NCI-H1694 (cell line): ENCODE data around the gene ESYT1.
"Not testable (repeated sequence)": the region's sequence is repeated elsewhere in the genome, so short reads cannot be mapped to it uniquely, and the experiment has no call there.

Experiments used
- DNase-seq: peaks from one replicate; lab custom pipeline; 2025; lab: John Stamatoyannopoulos, UW

The ESYT1 gene

DNA sequence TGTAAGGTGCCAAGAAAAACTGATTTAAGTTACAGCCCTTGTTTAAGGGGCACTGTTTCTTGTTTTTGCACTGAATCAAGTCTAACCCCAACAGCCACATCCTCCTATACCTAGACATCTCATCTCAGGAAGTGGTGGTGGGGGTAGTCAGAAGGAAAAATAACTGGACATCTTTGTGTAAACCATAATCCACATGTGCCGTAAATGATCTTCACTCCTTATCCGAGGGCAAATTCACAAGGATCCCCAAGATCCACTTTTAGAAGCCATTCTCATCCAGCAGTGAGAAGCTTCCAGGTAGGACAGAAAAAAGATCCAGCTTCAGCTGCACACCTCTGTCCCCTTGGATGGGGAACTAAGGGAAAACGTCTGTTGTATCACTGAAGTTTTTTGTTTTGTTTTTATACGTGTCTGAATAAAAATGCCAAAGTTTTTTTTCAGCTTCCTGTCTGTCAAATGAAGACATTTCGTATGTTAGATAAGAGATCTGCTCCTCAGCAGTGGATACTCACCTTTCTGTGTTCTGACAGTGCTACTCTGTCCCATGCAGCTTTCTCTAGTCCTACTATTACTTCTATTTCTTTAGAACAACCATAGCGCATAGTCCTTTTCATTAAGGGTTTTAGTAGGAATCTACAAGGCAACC is 24.9 kb upstream of the ESYT1 start:
- DNase-seq: no peak

DNA sequence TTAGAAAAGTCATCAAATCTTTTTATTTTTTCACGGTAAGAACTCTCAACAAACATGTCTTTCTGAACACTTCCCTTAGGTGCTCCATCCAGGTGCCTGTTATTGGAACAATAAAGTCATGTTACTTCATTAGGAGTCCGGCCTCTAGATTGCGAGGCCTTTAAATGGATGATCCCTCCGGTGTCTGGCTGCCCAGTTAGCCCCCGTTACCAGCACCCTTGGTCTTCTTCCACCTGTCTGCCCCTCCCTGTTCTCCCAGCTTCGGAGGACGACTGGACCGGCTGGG is 24.3 kb upstream of the ESYT1 start:
- DNase-seq: no peak

DNA sequence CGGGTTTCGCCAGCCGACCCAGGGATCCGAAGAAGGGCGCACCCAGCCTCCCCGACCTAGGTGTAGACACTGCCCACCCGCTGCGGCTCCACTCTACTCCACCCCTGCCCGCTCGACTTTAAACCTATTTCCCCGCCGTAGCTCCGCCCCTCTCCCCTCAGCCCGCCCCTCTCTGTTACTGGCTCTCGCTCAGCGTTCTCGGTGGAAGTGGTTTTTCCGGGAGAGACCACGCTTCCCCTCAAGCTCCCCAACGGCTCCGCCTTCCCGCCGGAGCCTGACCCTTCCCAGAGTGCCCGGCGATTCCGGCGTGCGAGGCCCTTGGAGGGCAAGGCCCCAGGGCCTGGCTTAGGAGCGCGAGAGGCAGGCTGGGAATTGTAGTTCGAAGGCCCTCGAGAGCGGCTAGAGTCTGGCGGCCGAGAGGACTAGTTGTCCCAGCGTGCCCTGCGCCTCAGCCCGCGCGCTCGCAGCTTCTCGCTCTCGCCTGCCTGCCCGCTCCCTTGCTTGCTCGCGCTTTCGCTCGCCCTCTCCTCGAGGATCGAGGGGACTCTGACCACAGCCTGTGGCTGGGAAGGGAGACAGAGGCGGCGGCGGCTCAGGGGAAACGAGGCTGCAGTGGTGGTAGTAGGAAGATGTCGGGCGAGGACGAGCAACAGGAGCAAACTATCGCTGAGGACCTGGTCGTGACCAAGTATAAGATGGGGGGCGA is 23.8 kb upstream of the ESYT1 start, which contains the start of gene PA2G4:
Gene PA2G4 (plus strand): TSS at position 451 of the 706 bp plus-strand sequence. CDS start 179 bp downstream, at position 630.
- DNase-seq: peak; percentile 96

DNA sequence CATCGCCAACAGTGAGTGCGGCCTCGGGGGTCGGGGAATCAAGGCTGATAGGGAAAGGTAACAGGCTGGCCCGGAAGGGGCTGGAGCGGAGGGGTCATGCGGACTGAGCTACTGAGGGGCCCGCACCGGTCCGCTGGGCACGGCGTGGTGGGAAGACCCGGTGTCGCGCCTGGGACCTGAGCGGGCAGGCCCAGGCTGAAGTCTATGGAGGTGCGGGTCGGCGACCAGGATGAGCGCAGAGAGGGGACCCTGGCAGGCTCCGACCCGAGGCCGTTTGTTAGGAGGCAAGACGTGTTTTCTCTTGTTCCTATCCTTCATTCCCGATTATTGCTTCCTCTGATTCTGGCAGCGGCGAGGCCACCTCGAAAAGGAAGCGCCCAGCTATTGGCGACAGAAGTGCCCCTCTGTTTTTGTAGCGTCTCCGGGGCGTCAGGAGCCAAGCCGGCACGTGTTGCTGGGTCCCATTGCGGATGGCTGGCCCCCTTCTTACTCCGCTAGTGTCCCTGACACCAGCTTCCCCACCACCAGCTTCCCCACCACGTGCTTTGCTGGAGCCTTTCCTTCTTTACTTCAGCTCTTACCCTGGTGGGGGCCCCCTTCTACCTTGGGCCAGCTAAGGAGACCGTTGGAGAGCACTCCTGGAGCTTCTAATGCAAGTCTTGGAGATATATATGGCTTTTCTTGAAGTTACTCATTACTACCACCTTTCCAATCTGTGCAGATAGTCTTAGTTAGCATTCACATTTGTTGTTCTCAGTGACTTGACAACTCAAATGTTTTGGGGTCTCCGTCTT is 23.1 kb upstream of the ESYT1 start:
- DNase-seq: no peak

DNA sequence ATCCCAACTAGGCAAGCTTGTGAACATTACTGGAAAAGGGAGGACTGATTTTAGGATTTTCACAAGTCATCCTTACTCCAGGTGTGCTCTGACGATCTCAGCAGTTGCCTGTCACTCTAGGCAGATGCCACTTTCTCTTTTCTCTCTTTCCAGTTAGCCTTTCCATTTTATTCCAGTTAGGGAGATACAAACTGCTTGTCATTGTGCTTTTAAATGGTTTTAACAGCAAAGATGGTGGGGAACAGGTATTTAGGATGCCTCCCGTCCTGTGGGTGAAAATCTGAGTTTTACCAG is 22.5 kb upstream of the ESYT1 start:
- DNase-seq: no peak

DNA sequence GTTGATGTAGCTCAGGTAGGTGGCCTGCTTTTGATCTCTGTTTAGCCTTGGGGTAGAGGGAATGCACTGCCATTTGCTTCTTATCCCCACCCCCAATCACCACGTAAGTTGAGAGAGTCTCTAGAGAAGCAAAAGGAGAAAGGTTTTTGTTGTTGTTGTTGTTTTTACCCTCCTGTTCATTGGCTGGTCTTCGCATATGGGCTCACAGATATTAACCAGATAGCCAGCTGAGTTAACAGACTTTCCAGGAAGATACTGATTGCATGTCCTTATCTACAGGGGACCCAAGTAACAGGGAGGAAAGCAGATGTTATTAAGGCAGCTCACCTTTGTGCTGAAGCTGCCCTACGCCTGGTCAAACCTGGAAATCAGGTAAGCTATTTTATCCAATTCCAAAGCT is 20.8 kb upstream of the ESYT1 start:
- DNase-seq: no peak

DNA sequence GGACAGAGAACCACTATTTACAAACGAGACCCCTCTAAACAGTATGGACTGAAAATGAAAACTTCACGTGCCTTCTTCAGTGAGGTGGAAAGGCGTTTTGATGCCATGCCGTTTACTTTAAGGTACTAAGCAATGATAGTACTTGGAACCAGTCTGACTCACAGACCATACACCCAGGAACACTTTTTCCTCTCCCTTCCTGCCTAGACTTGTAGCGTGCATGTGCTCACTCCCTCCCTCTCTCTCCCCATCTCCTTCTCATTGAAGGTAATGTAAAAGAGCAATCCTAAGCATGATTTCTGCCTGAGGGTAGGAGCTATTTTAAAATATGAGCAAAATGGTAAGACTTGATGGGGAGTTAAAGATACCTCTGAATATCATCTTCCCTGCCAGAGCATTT is 17.5 kb upstream of the ESYT1 start:
- DNase-seq: no peak

DNA sequence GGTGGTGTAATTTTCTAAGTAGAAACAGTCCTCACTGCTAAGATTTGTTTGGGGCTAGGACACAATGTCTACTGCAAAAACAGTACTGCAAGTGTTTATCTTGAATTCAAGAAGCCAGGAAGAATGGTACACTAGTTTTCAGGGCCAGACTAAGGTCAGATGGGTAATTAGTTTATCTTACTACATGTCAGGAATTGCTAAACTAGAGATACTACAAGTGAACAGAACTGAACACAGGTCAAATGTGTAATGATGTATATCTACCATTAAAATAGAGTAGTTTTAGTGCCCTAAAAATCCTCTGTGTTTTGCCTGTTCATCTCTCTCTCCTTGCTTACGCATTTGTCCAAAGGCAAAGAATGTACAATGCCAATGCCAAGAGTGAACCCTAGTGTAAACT is 14.0 kb upstream of the ESYT1 start:
- DNase-seq: no peak

DNA sequence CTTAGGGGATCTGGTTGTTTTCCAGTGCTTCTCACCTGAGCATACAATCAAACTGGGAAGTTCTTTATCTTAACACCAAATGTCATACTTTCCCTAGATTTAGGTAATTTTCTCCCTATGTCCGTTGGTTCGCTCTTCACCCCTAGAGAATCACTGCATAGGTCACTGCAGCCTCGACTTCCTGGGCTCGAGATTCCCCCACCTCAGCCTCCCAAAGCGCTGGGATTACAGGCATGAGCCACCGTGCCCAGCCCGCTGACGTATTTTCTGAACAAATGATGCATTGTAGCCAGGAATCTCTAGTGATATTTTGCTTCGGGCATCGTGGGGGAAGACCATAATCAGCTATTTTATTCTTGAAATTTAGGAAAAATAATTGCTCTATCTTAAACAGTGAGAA is 12.7 kb upstream of the ESYT1 start:
- DNase-seq: no peak

DNA sequence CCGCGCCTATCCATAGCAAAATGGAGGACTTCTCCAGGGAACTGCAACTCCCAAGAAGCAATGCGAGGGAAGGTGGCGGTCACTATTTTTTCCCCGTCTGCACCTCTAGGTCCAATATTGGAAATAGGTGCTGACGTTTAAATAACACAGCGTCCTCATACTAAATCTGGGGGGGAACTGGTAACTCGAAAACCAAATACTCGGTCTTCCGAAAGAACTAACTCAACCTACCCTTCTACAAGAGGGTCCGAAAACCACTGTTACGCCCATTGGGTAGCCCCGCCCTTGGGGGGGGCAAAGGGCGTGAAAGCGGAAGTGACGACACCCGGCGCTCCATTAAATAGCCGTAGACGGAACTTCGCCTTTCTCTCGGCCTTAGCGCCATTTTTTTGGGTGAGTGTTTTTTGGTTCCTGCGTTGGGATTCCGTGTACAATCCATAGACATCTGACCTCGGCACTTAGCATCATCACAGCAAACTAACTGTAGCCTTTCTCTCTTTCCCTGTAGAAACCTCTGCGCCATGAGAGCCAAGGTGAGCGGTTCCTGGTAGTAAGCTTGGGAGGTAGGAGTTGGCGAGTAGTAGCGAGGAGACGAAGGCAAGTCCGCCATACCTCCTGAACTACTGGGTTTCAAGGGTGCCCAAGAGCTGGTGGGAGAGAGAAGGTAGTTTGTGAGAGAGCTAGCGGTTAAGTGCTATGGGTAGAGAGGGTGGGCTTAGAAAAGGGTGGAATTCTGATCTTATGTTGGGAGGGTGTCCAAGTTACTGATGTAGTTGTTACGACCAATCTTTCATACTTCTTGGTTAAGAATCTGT is 11.6 kb upstream of the ESYT1 start, which contains the start of gene RPL41:
Gene RPL41 (plus strand): TSS at position 367 of the 815 bp plus-strand sequence.
- peak; percentile 94 for DNase-seq

DNA sequence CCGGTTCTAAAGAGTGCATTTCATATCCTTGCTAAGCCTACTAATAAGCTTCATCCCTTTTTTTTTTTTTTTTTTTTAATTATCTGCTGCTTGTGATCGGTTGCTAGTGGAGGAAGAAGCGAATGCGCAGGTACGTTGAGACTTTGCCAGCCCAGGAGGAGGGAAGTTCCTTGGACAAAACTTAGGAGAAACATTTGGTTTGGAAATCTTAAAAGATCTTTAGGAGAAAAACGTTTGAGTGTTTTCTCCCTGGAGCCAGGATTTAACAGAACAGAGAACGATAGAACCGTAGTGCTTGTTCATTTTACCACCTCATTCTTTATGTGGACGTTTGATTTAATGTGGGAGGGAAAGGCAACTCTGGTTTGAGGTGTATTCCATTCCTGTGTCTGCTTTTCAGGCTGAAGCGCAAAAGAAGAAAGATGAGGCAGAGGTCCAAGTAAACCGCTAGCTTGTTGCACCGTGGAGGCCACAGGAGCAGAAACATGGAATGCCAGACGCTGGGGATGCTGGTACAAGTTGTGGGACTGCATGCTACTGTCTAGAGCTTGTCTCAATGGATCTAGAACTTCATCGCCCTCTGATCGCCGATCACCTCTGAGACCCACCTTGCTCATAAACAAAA is 10.9 kb upstream of the ESYT1 start:
- DNase-seq: not testable (repeated sequence)

DNA sequence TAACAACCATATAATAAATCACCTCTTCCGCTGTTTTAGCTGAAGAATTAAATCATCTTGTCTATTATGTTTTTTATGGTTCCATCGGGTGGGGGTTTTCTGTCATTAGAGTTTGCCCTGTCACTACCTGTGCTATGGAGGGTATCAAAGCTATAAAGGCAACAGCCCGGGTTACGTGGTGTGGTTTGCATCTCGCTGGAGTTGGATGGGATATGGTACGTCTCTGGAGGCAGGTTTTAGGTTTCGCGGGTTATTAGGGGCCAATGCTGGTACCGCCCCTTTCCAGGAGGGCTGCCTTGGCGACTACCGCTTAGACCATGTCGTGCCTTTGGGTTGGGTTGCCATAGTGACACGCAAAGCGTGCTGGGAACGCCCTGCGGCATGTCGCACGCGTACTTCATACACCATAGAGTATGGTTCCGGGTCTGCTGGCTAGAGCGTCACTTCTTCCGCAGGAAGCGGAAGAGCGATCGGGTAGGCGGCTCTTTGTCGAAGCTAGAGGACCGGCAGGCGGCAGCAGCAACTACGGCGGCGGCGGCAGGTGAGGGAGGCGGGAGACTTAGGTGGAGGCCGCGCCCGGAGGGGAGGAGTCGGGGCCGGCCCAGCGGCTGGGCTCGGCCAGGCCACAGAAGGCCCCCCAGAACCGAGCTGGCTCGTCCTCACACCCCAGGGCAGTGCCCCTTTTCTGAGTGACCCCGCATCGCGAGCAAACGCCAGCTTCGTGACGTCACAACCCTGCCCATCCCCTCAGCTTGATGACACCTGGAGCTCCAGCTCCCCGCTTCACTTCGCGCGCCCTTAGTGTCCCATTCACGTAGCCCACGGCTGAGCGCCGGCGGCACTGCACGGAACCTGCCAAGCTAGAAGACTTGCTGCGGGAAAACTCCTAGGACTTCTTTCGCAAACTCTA is 10.0 kb upstream of the ESYT1 start, which contains the start of gene ZC3H10:
Gene ZC3H10 (plus strand): TSS at position 489 of the 910 bp plus-strand sequence. CDS start 2,297 bp downstream, outside the sequence.
- peak; percentile 96 for DNase-seq

DNA sequence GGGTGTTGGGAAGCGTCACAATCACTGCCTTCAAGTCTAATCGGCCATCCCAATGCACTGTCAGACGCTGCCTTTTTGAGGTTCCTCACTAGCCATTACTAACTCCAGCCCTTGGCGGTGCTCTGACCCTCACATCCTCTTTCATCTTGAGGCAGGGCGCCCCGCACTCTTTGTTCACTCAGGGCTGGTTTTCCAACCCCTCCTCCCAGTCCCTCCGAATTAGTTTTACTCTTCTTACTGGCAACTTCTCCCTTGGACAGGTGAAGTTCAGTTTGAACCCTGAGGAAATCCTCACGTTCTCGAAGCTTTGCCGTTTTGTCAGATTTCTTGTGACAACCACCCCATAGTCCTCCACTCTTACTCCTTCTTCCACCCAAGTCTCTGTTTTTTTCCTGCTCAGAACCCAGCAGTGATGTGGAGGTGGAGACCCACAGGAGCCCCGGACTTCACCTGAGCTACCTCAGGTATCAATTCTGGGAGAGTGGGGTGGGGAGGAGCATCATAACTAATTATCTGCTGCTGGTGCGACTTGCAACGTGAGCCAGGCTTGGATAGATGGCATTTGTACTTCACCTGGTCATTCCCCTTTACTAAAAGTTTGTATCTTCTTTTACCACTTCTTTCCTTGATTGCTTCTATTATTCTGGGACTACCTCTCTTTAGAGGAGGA is 9.2 kb upstream of the ESYT1 start:
- no peak for DNase-seq

DNA sequence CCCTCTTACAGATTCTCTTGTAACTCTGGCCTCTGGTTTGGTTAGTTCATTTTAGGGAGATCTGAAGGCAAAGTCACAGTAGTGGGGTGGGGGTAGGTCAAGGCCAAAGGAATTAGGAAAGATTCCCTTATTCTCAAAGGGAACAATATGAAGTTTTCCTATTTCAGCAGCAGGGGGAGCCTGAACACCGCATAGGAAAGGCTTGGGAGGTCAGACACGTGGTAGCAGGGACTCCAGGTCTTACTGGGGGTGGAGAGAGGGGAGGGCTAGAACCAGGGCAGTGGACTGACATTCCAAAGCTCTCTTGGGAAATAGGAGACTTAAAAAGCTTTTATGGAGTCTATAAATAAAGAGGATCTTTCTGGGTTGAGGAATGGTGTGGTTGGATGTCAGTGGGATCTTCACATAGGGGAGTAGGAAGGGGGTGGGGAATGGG is 8.7 kb upstream of the ESYT1 start:
- peak; percentile 79 for DNase-seq

DNA sequence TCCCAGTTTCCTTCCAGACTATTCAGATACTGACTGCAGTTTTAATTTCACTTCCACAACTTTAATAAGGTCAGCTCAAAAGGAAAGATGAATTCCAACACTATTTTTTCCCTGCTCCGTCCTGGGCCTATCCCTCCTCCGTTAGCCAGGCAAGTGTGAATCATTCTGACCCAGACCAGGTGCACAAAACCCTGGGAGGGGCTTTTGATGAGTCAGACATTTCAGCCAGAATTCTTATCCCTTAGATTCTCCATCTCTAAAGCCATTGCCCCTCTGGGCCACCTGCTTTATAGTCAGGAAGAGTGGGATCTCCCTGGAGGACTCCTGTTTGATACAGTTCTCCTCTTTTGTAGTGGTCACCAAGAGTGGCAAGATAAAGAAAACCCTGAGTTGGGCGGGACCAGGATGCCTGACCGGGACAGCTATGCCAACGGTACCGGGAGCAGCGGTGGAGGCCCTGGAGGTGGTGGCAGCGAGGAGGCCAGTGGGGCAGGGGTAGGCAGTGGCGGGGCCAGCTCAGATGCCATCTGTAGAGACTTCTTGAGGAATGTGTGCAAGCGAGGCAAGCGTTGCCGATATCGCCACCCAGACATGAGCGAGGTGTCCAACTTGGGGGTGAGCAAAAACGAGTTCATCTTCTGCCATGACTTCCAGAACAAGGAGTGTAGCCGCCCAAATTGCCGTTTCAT is 7.8 kb upstream of the ESYT1 start:
- DNase-seq: no peak

DNA sequence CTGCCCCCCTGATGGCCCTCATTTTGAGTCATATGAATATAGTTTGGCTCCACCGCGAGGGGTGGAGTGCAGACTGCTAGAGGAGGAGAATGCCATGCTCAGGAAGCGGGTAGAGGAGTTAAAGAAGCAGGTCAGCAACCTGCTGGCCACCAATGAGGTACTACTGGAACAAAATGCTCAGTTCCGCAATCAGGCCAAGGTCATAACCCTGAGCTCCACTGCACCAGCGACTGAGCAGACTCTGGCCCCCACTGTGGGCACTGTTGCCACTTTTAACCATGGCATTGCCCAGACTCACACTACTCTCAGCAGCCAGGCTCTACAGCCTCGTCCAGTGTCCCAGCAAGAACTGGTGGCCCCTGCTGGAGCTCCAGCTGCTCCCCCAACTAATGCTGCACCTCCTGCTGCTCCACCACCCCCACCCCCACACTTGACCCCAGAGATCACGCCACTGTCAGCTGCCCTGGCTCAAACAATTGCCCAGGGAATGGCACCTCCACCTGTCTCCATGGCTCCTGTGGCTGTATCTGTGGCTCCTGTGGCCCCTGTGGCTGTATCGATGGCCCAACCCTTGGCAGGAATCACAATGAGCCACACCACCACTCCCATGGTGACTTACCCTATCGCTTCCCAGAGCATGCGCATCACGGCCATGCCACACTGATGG is 6.7 kb upstream of the ESYT1 start:
- no peak for DNase-seq

DNA sequence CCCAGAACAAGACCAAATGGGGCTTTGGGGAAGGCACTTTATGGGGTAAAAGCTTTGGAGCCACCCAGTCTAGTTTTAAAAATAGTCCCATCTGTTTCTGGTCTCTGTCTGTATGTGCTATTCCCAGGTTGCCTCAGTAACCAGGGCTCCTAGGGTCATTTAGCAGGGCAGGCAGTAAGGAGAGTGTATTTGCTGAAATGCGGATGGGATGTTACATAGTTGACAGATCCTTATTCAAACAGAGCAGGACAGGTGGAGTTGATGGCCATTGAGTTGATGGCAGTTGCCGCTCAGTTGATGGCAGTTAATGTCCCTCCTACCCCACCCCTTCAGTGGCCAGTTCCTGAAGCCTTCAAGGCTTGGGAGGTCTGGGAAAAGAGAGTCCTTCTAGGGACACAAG is 5.4 kb upstream of the ESYT1 start:
- peak; percentile 13 for DNase-seq

DNA sequence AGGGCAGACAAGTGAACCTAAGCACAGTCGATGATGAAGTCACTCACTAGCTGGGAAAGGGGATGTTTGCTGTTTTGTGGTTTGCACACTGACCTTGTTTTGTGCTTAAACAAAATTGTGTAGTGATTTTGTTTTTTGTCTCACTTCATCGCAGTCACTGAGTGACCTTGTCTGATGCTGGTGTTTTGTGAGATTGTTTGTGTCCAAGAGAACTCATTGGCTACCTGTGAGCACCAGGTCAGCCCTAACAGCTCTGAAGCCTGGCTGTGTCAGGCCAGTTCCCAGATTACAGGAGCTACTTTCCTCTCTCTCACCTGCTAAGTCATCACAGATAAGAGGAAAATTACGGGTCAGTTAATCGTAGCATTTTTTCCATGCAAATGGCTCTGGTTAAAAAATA is 3.9 kb upstream of the ESYT1 start:
- DNase-seq: no peak

DNA sequence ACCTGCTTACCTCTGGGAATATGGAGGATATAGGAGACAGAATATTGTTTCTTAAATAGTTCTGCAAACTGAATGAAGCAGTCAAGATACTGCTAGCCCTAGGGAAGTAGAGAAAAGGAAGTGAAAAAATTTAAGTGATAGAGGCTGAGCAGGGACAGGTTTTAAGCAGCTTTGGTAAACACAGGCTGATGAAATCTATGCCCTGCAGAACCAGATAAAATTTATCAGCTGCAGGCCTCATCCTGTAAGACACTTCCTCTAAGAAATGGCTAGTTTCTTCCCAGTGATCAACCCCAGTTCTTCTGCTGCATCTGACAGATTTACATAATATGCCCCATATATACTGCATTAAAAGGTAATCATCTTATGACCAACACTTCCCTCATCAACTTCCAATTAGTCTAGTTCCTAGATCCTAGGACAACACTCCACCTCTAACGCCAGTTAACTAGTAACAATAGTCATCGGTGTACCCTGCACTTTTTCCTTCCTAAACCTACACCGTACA is 1.3 kb upstream of the ESYT1 start:
- DNase-seq: no peak
